PFSK-1 (cell line): ENCODE data around the gene PPFIBP2.

Experiments used
- FOXP2 ChIP-seq: optimal IDR thresholded peaks from 2 replicates; pipeline ENCODE3; 2011; ENCODE audit warnings: borderline replicate concordance, control low read depth, inconsistent platforms; ENCODE audit not compliant: insufficient read depth; ENCODE audit errors: extremely low read length, extremely low read depth
- POLR2AphosphoS5 ChIP-seq: IDR thresholded peaks from 2 replicates; pipeline ENCODE4 v1.6.1; 2012; ENCODE audit warnings: low read depth, mild to moderate bottlenecking, control low read depth, low read length, moderate library complexity
- REST ChIP-seq, 2 experiments: IDR thresholded peaks; 2 replicates each; pipeline versions ENCODE4 v1.6.1 to v1.8.0; 2011 to 2012; ENCODE audit warnings: low read depth in 2 of 2, low read length in 2 of 2, control low read depth in 1 of 2, inconsistent platforms in 1 of 2, mild to moderate bottlenecking in 1 of 2, moderate library complexity in 1 of 2; ENCODE audit not compliant: insufficient read depth in 1 of 2
- SIN3A ChIP-seq: IDR thresholded peaks from 2 replicates; pipeline ENCODE4 v1.6.1; 2012; ENCODE audit warnings: mild to moderate bottlenecking, low read length, moderate library complexity, borderline replicate concordance; ENCODE audit not compliant: insufficient read depth
- TAF1 ChIP-seq: IDR thresholded peaks from 2 replicates; pipeline ENCODE4 v1.6.1; 2012; ENCODE audit warnings: low read length, control low read depth, borderline replicate concordance; ENCODE audit not compliant: insufficient read depth

Gene PPFIBP2

GRCh38 chr11:7599209-7599608, 85.4 kb downstream of the PPFIBP2 start:
- no peak for TF ChIP-seq REST (IDR thresholded peaks at IDR 0.05; ENCODE audit: insufficient read depth in 1 of 2, low read depth in 2 of 2, low read length in 2 of 2)
- TF ChIP-seq TAF1 = no peak
- TF ChIP-seq FOXP2 = no peak
- no peak for TF ChIP-seq SIN3A
- no peak for TF ChIP-seq POLR2AphosphoS5

GRCh38 chr11:7600205-7600775, 86.5 kb downstream of the PPFIBP2 start:
- no peak for TF ChIP-seq TAF1
- no peak for TF ChIP-seq SIN3A
- TF ChIP-seq REST (IDR thresholded peaks at IDR 0.05; ENCODE audit: insufficient read depth in 1 of 2, low read depth in 2 of 2, low read length in 2 of 2) = no peak
- TF ChIP-seq FOXP2 = no peak
- no peak for TF ChIP-seq POLR2AphosphoS5

GRCh38 chr11:7603031-7603781, 89.4 kb downstream of the PPFIBP2 start:
- TF ChIP-seq FOXP2 (no peak), REST (IDR thresholded peaks at IDR 0.05; ENCODE audit: insufficient read depth in 1 of 2, low read depth in 2 of 2, low read length in 2 of 2) (no peak), TAF1 (no peak), SIN3A (no peak), POLR2AphosphoS5 (no peak)

GRCh38 chr11:7604331-7604955, 90.6 kb downstream of the PPFIBP2 start:
- no peak for TF ChIP-seq REST (IDR thresholded peaks at IDR 0.05; ENCODE audit: insufficient read depth in 1 of 2, low read depth in 2 of 2, low read length in 2 of 2)
- no peak for TF ChIP-seq FOXP2
